NOMO-1 treated with dmso at 0.1 percent for 144 hours (cell line): ENCODE measurements around the gene RNF208.

Experiments used
- DNase-seq: peaks from one replicate; lab custom pipeline; 2025; ENCODE audit not compliant: unreplicated experiment; lab: John Stamatoyannopoulos, UW

Gene RNF208

DNA sequence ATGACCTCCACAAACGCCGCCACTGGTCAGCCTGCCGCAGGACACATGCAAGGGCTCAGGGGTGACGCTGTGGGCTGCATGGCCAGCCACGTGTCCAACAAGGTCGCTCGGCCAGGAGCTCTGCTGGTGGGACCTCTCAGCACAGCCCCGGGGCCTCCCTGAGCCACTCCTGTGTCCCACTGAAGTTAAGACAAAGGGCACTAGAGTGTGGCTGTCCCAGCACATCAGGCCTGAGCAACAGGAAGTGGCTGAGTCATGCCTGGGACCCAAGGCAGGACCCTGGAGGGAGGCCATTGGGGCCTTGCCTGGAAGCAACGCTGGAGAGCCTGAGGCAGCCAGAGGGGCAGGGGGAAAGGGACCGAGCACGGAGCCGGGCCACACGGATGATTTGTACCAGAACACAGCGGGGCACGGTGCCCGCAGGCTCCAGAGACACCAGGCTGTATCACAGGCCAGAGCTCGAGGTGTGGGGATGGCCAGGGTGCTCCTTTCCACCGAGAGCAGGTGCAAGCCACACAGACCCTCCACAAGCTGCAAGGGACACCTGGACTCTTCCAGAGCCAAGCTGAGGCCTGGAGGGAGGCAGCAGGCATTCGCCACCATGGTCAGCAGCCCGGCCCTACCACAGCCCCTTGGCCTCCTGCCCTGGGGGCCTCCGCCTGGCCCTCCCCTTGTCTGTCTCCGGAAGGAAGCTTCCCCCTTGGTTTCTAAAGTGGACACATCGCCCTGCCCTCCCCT is 43.7 kb downstream of the RNF208 start:
- no peak for DNase-seq

DNA sequence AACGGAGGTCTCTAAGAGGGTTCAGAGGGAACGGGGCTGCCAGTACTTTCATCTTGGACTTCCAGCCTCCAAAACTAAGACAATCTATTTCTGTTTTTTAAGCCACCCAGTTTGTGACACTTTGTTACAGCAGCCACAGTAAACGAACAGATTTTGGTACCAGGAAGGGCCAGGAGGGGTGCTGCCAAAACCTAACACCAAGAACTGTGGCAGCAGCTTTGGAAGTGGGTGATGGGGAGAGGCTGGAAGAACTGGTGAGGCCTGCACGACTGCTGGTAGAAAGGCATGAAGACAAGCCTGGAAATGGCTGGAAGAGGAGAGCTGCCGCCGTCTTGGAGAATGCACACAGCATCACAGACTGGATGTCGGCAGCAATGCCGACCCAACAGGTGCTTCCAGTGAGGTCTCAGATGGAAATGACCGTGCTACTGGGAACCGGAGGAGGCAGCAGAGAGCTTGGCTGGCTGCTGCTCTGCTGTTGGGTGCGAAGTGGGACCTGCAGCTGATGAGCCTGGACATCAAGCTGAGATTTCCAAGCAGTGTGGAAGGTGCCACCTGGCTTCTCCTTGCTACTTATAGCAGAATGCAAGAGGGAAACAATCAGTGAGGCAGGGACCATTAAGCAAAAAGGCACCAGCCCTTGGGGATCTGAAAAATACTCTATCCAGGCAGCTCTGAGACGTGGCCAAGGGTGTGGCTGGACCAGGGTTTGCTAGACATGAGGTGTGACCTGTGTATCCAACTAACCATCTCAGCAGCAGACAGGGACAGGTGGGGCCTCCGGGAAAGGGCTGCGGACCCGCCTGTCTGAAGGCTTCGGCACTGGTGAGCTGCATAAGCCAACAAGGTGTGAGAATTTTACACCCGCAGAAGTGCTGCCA is 45.5 kb downstream of the RNF208 start:
- no peak for DNase-seq

DNA sequence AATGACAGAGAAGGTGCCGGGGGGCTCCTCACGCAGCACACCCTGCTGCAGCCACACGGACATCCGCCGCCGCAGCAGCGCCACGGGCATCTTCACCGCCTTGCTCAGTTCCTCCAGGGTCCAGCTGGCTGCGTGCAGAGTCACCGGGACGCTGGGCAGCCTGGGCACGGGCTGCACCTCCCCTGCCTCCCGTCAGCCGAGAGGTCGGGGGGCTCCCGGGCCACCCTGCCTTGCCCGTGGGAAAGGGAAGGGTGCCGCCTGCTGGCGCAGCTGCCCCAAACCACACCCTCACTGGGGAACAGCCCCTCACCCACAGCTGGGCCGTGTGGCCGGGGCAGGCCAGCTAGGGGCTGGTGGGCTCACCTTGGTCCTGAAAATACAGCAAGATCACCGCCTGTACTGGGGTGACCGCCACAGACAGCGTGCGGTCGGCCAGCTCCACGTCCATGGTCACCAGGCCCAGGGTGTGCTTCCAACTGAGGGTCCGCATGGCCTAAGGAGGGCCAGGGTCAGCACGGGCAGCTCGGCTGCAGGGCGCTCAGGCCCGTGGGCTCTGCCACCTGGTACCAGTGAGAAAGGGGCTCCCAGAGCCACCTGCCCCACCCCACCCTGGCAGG is 46.6 kb downstream of the RNF208 start:
- DNase-seq, result no peak

DNA sequence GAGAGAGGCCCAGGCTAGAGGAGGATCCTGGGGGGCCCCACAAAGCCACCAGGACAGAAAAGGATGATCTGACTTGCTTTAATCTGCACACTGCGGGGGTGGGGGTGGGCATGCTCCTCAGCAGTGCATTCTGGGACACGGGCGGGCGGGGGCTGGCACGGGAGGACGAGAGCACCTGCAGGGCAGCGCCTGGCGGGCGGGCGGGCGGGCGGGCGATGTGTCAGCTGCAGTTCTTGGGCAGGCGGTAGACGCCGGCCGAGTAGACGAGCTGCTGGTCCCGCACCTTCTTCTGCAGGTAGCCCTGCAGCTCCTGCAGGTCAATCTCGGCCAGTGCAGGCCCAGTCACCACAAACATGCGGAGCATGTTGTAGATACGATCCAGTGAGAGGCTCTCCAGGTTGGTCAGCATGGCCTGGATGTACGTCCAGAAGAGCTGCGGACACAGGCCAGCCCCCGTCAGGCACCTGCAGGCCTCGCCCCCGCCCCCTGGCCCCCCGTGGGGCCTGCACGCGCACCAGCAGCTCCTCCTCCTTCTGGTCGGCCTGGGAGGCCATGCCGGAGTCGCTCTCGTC is 47.2 kb downstream of the RNF208 start:
- no peak for DNase-seq

DNA sequence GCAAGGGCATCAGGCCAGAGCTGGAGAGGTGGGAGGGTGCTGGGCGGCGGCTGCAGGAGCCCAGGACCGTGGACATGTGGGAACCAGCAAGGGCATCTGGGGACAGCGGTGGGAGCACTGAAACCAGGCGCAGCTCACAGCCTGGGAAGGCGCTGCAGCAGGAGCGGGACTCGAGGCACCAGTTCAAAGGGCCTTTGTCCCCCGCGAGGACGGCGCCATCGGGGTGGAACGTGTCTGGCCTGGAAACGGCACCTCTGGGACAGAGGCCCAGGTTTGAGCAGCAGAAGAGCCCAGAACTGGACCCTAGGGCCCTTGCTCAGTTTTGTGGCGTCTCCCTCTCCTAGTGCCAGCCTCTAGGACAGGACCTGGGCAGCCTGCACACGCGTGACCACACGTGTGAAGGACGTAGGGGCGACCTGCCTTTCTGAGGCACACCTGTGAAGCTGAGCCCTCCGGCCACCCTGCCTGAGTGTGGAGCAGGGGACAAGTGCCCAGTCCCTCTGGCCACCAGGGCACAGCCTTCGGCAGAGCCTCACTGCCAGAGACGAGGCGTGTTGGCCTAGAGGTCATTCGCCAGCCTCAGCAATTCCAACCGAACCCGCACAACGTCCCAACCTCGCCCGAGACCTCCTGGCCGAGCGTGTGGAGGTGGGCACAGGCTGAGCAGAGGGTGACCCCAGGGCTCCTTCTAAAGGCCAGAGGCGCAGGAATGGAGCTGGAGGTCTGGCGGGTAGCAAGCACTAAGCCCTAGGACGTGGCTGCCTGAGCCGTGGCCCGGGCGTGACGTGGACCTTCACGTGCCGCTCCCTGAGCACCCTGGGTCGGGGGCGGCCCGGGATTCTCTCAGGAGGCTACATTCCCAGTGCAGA is 48.0 kb downstream of the RNF208 start:
- DNase-seq, result no peak

DNA sequence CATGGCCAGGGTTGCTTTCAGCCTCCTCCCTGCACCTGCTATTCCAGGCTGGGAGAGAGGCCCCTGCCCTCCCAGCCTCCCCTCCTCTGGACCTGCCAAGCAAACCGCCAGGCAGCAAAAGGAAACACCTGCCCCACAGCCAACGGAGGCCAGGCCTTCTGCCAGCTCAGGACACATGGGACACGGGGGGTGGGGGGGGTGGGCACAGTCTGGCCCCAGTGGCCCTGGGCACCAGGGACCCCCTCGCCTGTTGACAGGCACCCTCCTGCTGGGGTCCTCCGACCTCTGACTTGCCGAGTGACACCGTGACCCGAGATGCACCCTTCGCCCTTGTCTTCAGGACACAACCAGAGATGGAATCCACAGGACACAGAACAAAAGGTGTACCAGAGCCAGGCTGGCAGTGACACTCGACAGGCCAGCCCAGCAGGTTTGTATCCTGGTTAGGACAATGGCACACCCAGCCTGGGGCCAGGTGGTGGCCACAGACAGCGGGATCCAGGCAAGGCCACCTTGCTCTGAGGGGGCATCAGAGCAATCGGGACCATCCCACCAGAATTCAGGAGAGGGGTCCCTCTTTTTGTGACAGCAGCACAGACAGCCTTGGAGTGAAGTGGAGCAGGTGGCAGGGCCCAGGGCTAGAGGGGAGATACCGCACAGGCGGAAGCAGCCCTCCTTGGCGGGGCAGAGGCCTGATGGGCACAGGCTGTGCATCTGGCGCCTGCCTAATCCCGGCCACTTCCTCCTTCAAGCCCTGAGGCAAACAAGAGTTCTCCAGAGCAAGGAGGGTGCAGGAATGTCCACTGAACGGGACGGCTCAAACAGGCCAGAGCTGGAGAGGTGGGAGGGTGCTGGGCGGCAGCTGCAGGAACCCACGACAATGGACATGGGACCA is 48.9 kb downstream of the RNF208 start:
- DNase-seq, result no peak

DNA sequence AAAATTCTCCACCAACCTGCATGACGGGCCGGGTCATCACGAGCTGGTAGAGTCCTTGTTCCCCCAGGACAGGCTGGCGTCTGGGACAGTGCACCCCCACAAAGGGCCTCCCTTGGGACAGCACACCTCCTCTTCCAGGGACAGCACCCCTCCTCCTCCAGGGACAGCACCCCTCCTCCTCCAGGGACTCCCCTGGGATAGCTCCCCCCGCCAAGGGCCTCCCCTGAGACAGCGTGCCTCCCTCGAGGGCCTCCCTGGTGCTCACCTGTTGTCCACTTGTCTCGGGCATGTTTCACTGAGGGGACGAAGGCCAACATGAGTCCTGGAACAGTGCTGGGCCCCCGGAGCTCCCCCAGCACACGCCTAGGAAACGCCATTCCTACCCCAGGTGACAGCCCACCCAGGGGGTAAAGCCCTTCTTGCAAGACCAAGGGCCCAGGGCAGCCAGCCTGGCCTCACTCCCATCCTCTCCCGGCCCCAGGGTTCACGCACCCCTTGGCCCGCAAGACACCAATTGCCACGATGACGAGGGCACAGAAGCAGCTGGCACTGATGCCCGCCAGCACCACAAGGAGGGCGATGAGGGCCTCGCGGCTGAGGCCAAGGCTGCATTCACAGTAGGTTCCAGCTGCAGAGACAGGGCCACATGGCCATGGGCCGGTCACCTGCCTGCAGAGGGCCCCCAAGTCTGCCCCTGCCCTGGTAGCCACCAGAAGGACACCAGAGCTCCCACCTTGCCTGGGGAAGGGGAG is 50.7 kb downstream of the RNF208 start:
- no peak for DNase-seq

DNA sequence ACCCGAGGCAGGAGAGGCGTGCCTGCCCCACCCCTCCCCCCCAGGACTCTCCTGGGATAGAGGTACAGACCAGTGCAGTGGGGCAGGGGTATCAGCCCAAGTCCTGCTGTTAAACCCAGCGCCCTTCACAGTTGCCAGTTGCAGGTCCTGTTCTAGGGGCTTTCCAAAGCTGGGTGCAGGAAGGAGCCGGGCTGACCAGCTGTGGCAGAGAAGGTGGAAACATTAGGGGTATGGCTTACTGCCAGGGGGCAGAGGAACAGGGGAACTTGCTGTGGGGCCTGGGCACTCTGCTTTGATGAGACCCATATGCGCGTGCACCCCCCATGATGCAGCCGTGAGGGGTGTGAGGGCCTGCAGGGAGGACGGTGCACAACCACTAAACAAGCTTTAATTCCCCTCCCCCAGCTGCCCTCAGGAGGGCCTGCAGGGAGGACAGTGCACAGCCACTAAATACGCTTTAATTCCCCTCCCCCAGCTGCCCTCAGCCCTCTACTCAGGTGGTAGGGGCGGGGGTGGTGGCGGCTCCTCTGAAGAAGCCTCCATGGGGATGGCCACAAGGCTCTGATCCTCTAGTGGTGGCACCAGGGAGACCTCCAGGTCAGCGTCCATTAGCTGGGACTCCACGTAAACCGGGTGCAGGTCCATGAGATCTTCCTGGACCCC is 51.4 kb downstream of the RNF208 start:
- DNase-seq, result no peak
